Neutrophil (primary cell): Measurements from ENCODE around the gene CAMK2A.

ENCODE experiments used
- H3K27ac ChIP-seq: fragments of 200-600 bp; sonication (generic); 2 replicates; pipeline ENCODE4 v1.5.1; 2016; ENCODE audit warnings: mild to moderate bottlenecking, moderate library complexity
- H3K27me3 ChIP-seq: fragments of 200-600 bp; sonication (generic); 2 replicates; pipeline ENCODE4 v1.6.0; 2016; ENCODE audit warnings: mild to moderate bottlenecking
- H3K36me3 ChIP-seq: fragments of 200-600 bp; sonication (generic); 2 replicates; pipeline ENCODE4 v1.5.1; 2017
- H3K4me1 ChIP-seq, 2 experiments: fragments of 200-600 bp in 1 of 2; sonication (generic) in 1 of 2; 1 replicate in 1 of 2; 2 replicates in 1 of 2; pipeline versions ENCODE4 v1.5.1 to v1.6.1; 2013 to 2016; ENCODE audit warnings: low read depth in 1 of 2, low read length in 1 of 2, mild to moderate bottlenecking in 1 of 2, moderate library complexity in 1 of 2; ENCODE audit not compliant: control insufficient read depth in 1 of 2, insufficient read depth in 1 of 2
- H3K4me3 ChIP-seq, 2 experiments: fragments of 200-600 bp in 1 of 2; sonication (generic) in 1 of 2; 1 replicate in 1 of 2; 2 replicates in 1 of 2; pipeline ENCODE4 v1.5.1; 2013 to 2016; ENCODE audit warnings: low read depth in 1 of 2, low read length in 1 of 2, mild to moderate bottlenecking in 1 of 2, moderate library complexity in 1 of 2
- H3K9me3 ChIP-seq: fragments of 200-600 bp; sonication (generic); 2 replicates; pipeline ENCODE4 v1.5.1; 2016
- TF ChIP-seq, protein P1 (sequence below): fragments of 200-600 bp; sonication (generic); IDR thresholded peaks from 2 replicates; pipeline ENCODE4 v1.5.1; 2016; ENCODE audit warnings: antibody characterized with exemption

CAMK2A gene

DNA sequence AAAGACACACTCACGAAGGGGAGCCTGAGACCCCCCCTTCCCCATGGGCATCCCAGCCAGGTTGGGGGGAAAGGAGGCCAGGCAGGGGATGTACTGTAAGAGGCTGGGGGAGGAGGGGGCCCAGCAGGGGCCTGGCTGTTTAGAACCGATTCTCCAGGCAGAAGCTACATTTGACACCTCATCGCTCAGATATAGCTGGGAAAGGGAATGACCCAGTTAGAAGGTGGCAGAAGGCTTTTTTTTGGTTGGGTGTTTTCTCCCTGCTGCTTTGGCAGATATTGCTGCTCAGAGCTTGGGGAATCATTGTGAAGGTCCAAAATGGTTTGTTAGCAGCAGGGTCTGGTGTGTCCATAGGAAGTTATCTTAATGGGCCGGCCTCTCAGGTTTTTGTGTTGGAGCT, 117.0 kb downstream of the CAMK2A start:
- TF ChIP-seq, protein P1, sequence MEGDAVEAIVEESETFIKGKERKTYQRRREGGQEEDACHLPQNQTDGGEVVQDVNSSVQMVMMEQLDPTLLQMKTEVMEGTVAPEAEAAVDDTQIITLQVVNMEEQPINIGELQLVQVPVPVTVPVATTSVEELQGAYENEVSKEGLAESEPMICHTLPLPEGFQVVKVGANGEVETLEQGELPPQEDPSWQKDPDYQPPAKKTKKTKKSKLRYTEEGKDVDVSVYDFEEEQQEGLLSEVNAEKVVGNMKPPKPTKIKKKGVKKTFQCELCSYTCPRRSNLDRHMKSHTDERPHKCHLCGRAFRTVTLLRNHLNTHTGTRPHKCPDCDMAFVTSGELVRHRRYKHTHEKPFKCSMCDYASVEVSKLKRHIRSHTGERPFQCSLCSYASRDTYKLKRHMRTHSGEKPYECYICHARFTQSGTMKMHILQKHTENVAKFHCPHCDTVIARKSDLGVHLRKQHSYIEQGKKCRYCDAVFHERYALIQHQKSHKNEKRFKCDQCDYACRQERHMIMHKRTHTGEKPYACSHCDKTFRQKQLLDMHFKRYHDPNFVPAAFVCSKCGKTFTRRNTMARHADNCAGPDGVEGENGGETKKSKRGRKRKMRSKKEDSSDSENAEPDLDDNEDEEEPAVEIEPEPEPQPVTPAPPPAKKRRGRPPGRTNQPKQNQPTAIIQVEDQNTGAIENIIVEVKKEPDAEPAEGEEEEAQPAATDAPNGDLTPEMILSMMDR = no peak
- no peak overlapping the region for H3K4me3 ChIP-seq
- no peaks in the 10 kb centered on the region for H3K4me1 ChIP-seq
- no peaks in the 10 kb centered on the region for H3K36me3 ChIP-seq
- H3K9me3 ChIP-seq = no peaks in the 10 kb centered on the region
- H3K27ac ChIP-seq = no peak overlapping the region
- peaks cover 31% of the 10 kb centered on the region for H3K27me3 ChIP-seq

- Histone ChIP-seq H3K9me3 (no peaks in the 10 kb centered on the region), H3K4me1 (no peaks in the 10 kb centered on the region), H3K27me3 (peaks cover 35% of the 10 kb centered on the region), H3K27ac (no peak overlapping the region), H3K36me3 (no peaks in the 10 kb centered on the region), H3K4me3 (no peak overlapping the region)
- TF ChIP-seq, protein P1 = no peak
Observed at GRCh38 chr5:150172145-150172544, 117.4 kb downstream of the CAMK2A start.
